ENCODE measurements around the gene CSNK1E.

The CSNK1E gene

DNA sequence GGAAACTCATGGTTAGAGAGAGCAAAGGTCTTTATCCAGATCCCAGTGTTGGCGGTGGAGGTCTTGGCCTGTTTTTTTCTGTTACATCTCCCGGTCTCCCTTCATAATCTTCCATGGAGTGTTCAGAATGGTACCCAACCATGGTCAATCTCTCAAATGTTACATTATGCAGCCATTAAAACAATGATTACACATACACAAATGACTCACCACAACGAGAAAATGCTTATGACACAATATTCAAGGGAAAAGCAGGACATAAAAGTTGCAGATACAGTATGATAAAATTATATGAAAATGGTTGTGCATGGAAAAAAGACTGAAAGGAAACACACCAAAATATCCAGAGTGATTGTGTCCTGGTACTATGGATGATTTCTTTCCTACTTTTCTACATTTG is 17.8 kb upstream of the CSNK1E start:
- no peak for DNase-seq (ENCODE audit: low read depth in 2 of 3, low spot score in 2 of 3)

DNA sequence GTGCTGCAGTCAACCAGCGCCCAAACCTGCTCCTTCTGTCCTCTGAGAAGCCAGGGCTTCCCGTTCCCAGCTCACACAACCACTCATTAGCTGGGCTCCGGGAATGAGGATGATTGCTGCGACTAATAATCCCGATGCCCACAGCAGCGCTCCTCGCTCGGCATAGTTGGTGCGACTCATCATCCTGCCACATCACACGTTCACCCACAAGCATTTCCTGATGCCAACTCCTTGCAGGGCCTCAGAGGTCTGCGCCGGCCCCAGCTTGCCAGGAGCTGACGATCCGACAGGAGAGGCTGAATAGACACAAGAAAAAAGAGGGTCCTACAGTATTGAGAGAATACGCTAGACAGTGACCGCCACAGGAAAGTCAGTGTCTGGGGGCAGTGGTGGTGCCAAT is 10.6 kb upstream of the CSNK1E start:
- DNase-seq (ENCODE audit: low read depth in 2 of 3, low spot score in 2 of 3), result no peak

DNA sequence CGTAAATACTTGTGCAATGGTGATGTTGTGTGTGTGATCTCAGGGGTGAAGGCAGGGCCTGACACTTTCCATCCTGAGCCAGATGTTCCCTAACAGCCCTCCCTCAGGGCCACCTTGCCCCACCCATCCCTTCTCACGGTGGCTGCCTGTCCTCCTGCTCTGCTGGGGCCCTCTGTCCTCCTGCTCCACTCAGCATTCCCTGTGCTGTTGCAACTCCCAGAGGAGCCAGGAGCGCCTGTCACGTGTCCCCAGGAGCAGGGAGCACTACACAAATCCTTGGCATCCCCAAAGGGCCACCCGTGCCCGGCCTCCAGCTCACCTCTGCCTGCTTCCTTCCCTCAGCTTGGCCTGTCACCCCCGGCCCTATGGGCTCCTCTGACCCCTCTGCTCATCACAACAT is 10.2 kb upstream of the CSNK1E start:
- DNase-seq (ENCODE audit: low read depth in 2 of 3, low spot score in 2 of 3), result no peak

DNA sequence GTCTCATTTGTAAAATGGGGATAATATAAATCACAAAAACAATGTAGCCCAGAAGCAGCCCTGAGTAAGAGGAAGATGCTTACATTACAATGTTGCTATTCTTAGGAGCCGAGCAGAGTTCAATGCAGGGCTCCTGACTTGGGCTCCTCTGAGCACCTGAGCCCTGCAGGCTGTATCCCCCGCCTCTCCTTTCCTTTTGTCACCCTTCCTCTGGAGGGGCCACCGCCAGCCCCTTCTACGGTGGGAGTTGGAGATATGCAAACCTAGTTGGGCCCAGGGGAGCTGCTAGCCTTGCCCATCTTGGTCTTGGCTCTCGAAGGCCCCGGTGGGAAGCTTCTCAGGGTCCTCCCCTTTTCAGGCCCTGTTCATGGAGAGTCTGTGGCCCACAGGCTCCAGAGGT is 8.4 kb upstream of the CSNK1E start:
- DNase-seq (ENCODE audit: low read depth in 2 of 3, low spot score in 2 of 3), result no peak

DNA sequence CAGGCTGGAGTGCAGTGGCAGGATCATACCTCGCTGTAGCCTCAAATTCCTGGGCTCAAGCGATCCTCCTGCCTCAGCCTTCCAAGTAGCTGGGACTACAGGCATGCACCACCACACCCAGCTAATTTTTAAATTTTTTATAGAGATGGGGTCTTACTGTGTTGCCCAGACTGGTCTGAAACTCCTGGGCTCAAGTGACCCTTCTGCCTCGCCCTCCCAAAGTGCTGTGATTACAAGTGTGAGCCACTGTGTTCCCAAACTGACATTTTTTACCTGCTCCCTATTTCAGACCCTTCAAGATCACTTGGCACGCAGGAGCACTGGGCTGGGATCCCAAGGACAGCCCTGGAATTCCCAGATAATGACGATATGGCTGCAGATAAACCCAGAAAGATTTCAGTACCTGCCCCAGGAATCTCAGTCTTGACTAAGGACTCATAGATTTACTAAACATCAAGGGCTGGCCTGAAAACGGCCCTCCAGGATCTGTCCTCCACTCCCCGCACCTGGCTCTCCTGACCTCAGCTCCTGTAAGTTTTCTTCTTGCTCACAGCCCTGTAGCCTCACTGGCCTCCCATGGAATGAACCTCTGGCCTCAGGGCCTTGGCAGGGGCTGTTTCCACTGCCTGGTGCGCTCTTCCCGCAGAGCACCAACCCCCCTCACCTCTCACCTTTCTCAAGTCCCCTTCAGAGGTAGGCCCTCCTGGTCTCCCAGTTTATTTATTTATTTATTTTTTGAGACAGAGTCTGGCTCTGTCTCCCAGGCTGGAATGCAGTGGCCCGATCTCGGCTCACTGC is 3.6 kb upstream of the CSNK1E start:
- no peak for DNase-seq (ENCODE audit: low read depth in 2 of 3, low spot score in 2 of 3)

DNA sequence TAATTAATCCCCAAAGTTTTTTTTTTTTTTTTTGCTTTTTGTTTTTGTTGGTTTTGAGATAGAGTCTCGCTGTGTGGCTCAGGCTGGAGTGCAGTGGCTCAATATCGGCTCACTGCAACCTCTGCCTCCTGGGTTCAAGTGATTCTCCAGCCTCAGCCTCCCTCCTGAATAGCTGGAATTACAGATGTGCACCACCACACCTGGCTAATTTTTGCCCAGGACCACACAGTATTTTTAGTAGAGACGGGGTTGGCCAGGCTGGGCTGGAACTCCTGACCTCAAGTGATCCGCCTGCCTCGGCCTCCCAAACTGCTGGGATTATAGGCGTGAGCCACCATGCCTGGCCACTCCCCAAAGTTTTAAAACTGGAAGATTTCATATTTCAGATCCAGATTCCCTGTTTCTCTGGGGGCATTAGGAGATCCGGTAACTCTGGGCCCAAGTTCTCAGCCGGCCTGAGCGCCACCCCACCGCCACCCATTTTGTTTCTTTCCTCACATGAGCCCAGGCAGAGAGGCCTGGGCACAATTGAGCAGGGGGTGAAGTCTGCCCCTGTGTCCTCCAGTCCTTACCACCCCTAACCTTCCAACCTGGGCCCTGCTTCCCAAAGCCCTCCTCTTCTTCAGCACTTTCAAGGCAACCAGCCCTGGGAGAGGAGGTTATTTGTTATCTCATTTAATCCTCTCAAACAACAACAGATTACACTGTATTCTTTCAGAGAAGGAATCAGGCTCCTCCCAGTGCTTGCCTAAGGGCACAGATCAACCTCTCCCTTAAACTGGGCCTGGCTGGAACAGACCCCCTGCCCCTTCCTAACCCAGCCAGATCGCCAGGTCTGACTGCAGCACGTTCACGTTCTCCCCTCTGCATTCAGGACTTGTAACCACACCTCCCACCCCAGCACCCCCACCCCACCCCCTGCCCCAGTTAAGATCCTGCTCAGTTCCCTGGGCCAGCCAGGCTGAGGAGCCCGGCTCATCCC is 1.9 kb upstream of the CSNK1E start:
- DNase-seq (ENCODE audit: low read depth in 2 of 3, low spot score in 2 of 3), result no peak

DNA sequence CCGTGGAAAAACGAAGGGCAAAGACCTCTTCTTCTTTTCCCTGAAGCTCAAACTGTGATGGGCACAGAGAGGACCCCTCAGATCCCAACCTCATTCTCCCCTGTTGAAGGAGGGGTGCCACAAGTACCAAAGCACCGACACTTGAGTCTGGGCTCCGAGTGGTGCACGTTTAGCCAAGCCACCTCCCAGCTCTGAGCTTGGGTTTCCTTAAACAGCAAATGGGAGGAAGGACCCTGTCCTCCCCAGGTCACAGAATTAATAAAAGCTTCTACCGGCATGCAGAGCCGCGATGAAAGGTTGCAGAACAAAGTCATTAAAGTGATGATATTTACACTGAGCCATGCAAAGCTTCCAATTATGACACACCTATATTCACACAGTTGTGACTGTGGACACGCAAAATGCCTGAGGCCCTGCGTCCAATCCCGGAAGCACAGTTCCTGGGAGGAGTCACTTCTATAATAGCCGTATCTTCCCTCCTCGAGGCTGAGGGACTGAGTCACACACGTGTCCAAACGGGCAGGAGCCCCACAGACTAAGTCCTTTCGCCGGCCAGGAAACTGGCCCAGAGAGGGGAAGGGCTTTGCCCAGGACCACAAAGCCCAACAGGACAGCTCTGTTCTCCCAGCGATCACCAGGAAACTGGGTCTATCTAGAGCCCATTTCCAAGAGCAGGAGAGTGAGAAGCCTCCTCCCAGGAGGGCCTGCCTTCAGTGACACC is 922 bp upstream of the CSNK1E start:
- no peak for DNase-seq (ENCODE audit: low read depth in 2 of 3, low spot score in 2 of 3)

DNA sequence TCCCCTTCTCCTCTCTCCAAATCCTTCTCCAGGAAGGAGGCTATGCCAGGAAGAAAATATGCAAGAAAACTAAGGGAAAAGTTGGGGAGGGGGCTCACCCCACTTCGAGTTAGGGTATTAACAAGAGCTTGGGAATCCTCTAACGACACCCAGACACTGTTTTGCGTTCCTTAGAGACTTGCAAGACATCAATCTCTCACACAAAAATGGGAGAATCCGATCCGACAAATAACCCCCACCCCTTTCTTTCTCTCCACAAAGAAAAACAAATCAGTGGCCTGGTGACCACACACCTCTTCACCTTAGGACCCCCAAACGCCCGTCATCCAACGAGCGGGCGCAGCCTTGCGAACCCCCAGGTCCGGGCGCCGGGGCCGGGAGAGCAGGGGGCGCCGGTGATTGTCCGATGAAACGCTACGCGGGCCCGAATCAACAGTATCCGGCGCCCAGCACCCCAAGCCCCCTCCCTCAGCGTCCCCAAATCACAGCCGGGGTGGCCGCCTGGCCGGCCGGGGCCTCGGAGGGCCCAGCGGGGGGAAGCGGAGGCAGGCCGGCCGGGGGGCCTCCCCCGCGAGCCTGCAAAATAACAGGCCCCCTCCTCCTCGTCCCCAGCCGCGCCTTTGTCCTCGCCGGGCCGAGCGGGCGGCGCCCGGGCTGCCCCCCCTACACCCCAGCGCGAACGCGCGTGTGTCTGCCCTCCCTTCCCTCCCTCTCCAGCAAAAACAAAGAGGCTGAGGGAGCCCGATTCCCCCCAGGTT is 690 bp downstream of the CSNK1E start:
- DNase-seq (ENCODE audit: low read depth in 2 of 3, low spot score in 2 of 3), result peak in 1 of 3 experiments; percentile 37

DNA sequence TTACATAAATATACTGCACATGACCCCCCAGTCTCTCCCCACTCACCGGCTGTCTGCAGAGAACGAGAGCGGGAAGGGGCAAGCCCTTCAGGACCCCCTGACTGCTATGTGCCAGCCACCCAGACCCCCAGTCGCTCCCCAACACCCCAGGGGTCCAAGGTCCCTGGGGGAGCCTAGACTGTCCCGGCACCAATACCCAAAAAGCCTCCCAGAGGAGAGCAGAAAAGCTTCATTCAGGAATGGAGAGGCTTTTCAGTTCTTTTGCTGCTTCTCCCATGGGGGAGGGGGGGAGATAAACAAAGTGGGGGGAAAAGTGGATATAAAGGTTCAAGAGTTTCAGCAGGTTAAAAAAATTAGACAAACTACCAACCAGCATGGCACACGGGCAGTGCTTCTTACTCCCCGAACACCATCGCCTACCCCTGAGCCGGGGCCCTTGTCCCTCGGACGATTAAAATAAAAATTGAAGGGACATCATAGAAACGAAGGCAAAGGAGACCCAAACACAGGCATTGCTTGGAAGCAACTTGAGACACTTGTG is 1.3 kb downstream of the CSNK1E start:
- DNase-seq (ENCODE audit: low read depth in 2 of 3, low spot score in 2 of 3), result no peak

DNA sequence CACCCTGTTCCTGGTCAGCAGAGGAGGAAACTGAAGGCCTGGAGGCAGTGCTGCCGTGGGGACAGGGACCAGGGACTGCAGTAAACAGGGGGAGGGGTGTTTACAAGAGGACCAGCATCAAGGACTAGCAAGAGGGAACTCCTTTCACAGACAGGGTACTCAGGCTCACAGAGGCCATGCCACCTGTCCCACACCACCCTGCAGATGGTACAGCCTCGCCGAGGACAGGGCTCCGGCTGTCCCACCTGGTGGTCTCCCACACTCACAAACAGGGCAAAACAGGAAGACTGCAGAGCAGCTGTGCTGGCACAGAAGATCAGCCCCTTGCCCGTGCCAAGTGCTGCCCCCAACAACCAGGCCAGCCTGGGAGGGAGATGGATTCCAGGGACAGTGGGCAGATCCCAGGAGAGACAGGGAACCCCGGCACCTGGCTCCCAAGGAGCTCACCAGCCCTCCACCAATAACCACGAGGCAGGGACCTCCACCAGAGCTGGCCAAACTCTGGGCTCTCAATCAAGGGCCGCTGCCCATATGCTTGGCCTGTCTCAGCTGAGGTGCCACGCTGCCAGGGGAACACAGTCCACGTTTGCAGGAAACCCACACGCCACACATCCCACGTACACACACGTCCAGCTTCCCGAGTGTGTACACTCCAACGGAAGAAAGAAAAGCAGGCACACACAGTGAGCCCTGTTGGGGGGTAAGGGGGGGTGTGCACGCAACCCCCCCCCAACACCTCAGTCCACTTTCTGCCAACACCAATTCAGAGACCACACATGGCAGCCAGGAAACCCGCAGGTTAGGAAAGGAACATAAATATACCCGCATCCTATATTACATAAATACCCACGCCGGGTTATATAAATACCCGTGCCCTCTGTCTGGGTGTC is 2.1 kb downstream of the CSNK1E start:
- DNase-seq (ENCODE audit: low read depth in 2 of 3, low spot score in 2 of 3), result no peak

DNA sequence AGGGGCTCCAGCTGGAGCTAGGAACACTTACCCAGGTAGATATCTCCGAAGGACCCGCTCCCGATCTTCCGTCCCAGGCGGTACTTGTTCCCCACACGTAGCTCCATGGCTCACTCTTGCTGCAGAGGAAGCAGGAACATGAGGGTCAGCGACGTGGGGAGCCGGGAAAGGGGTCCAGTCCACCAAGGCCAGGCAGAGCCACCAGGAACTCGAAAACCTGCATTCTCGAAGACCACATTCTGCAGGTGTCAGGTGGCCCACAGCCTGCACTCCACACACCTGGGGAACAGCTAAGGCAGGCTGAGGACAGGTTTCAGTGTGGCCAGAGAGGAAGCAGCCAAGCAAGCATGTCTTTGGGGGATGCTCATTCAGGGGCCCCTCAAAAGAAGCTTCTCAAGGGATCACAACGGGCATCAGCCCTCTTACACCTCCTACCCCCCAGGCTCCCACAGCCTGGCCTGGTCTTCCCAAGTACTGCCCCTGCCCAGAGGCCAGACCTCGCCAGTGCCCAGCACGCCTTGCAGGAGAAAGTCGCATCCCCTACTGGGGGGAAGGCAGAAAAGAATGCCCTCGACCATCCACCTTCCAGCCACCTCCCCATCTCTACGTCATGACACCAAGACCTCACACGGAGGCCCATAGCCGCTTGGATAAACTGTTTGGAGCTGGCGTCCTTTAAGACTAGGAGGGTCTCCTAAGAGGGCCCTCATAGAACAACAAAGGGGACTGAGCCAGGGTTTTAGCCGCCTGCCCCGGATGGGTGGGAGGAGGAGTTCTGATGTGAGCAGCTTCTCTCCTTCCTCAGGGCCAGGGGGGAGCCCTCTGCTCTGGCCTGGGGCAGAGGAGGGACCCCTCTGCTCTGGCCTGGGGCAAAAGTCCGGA is 2.9 kb downstream of the CSNK1E start:
- DNase-seq (ENCODE audit: low read depth in 2 of 3, low spot score in 2 of 3), result no peak

DNA sequence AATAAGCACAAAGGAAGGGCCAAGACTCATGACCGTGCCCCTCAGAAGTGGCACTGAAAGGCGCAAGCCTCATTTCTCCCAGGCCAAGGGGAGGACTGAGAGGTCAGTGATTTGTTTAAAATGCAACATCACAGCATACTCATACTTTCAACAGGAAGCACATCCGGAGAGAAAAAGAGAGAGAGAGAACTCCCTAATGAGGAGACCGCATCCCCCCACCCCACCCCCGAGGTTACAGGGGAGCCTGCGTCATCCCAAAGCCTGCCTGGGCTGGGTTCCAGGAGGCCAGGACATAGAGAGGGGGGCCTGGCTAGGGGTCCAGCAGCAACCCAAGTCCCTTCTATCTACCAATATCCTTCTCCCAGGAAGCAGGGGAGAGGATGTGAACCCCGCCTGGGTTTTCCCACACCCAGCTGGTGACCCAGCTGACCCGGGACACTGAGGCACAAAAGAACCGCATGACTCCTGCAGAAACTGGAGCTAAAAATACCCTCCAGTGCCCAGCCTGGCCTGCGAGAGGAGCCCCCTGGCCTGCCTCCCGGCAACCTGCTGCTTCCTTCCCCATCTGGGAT is 3.8 kb downstream of the CSNK1E start:
- DNase-seq (ENCODE audit: low read depth in 2 of 3, low spot score in 2 of 3), result no peak

DNA sequence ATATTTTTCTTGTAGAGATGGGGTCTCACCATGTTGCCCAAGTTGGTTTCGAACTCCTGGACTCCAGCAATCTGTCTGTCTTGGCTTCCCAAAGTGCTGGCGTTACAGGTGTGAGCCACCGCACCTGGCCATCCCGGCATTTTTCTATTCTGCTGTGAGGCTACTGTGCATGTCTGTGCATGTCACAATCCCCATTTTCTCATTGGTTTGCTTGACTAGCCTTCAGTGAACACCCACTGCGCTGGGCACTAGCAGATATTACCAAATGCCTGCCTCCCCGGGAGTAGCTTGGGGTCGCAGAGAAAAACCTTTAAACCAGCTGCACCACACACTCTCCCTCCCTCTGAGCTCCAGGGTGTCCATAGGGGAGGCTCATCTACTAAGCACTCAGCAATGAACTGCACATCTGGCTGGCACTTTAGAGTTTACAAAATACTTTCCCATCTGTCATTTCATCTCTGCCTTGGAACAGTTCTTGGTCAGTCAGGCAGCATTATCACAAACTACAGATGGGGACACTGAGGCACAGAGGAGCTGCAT is 4.9 kb downstream of the CSNK1E start:
- DNase-seq (ENCODE audit: low read depth in 2 of 3, low spot score in 2 of 3), result no peak

DNA sequence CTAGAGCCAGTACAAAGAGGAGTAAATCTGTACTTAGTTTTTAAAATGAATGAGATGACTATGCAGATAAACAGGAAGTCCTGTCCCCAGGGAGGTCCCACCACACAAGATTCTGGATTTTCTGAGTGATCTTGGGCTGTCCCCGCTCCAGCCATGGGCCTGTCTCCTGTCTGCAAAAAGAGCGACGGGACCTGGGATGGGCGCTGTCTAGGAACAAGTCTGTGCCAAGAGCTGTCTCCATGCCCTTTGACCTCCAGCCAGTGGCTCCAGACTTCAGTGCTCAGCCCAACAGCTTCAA is 6.0 kb downstream of the CSNK1E start:
- DNase-seq (ENCODE audit: low read depth in 2 of 3, low spot score in 2 of 3), result no peak

DNA sequence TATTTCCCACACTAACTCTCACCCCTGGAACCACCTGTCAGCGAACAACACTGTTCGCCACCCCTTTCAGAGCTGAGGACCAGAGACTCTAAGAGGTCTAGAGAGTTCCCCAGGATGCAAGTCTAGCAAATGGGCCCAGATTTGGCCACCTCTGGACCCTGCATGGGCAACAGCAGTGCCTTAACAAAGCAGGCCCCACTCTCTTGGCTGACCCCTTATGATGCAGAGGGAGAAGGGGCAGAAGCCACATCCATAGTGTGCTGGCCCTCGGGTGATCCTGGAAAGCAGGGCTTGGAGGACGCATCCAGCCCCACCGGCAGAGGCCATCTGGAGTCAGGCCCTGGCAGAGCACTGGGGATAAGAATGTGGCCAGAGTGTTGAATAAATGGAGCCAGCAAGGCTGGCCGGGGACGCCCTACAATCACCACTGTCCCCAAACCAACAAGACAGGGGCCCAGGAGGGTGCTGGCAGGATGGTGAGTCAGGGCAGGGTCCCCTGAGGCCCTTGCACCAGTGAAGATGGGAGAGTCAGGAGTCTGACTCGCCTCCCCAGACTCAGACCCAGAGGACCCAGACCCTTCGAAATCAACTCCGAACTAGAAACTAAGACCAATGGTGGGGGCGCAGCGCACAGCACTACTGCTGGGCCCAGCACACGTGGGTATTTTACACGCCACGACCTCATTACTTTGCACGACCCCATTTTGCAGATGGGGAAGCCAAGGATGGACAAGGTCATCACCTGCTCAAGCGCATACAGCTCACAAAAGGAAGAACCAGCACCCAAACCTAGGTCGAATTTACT is 6.5 kb downstream of the CSNK1E start:
- DNase-seq (ENCODE audit: low read depth in 2 of 3, low spot score in 2 of 3), result no peak

DNA sequence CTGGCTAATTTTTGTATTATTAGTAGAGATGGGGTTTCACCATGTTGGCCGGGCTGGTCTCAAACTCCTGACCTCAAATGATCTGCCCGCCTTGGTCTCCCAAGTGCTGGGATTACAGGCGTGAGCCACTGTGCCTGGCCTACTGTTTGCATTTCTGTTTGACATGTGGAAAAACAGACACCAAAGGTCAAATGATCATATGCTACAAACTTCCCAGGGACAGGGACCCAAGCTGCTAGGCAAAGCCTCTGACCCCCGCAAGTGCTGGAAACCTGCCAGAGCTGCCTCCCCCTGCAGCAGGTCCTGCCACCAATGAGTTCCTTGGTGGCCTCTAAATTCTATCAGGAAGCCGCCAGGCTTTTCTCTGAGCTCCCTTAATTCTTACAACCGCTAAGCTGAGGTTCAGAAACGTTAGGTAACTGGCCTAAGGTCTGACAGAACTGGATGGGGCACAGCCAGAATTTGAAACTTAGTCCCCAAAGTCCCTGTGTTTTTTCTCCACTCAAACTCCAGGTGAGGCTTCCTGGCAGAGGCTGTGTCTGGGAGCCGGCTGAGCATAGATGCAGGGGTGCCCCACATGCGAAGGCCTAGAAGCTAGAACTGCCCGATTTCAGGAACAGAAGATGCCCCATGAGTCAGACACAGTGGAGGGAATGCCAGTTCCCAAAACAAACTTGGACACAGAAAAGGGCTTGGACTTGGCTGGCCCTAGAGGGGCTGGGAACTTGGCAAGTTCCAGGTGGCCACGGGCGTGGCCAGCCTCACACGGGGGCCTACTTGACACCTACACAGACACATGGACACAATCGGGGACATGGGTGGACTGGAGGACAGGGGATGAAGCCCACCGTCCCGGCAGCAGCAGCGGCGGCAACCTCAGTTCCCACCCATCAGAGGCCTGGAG is 7.4 kb downstream of the CSNK1E start:
- DNase-seq (ENCODE audit: low read depth in 2 of 3, low spot score in 2 of 3), result no peak

All from activated CD8-positive, alpha-beta memory T cell treated with anti-CD3 and anti-CD28 coated beads for 48 hours (primary cell).